Mesenchymal stem cell (in vitro differentiated cells and primary cell): ENCODE data around the gene SLC12A5.

Experiments
- DNase-seq: peaks from one replicate; pipeline ENCODE4 v3.0.0-alpha.2; 2013
- H2AFZ ChIP-seq: one replicate; pipeline ENCODE4 v1.6.1; 2013; ENCODE audit warnings: low read depth, mild to moderate bottlenecking, control low read depth, inconsistent platforms, low read length, moderate library complexity
- H2AK5ac ChIP-seq: 2 replicates; pipeline ENCODE4 v1.6.1; 2013; ENCODE audit warnings: low read length, moderate library complexity, mild to moderate bottlenecking, inconsistent platforms; ENCODE audit not compliant: severe bottlenecking
- H2BK120ac ChIP-seq: one replicate; pipeline ENCODE4 v1.6.1; 2013; ENCODE audit warnings: low read depth, mild to moderate bottlenecking, inconsistent platforms, low read length, moderate library complexity
- H2BK12ac ChIP-seq, 2 experiments: one replicate each; pipeline ENCODE4 v1.6.1; 2013; ENCODE audit warnings: inconsistent platforms in 2 of 2, low read length in 2 of 2, mild to moderate bottlenecking in 2 of 2, moderate library complexity in 2 of 2, control low read depth in 1 of 2
- H2BK15ac ChIP-seq: one replicate; pipeline ENCODE4 v1.6.1; 2013; ENCODE audit warnings: mild to moderate bottlenecking, low read depth, inconsistent platforms; ENCODE audit not compliant: poor library complexity, severe bottlenecking
- H2BK5ac ChIP-seq: 2 replicates; pipeline ENCODE4 v1.6.1; 2013; ENCODE audit warnings: low read depth, mild to moderate bottlenecking, low read length, control low read depth, inconsistent platforms; ENCODE audit not compliant: poor library complexity, severe bottlenecking
- H3K14ac ChIP-seq, 2 experiments: one replicate each; pipeline ENCODE4 v1.6.1; 2013; ENCODE audit warnings: inconsistent platforms in 2 of 2, low read length in 2 of 2, control low read depth in 1 of 2, mild to moderate bottlenecking in 1 of 2, moderate library complexity in 1 of 2
- H3K18ac ChIP-seq, 2 experiments: one replicate each; pipeline ENCODE4 v1.6.1; 2013; ENCODE audit warnings: inconsistent platforms in 2 of 2, low read length in 2 of 2, control low read depth in 1 of 2, low read depth in 1 of 2, mild to moderate bottlenecking in 1 of 2
- H3K23ac ChIP-seq, 2 experiments: one replicate each; pipeline ENCODE4 v1.6.1; 2013; ENCODE audit warnings: inconsistent platforms in 2 of 2, low read length in 2 of 2, mild to moderate bottlenecking in 2 of 2, moderate library complexity in 2 of 2, control low read depth in 1 of 2
- H3K27ac ChIP-seq: 2 replicates; pipeline ENCODE4 v1.5.1; 2013; ENCODE audit warnings: mild to moderate bottlenecking, moderate library complexity, low read length, control low read depth, inconsistent platforms; ENCODE audit not compliant: poor library complexity, severe bottlenecking
- H3K27me3 ChIP-seq, 2 experiments: 2 replicates each; pipeline versions ENCODE4 v1.6.1 to v1.7.0; 2013; ENCODE audit warnings: low read length in 2 of 2, mild to moderate bottlenecking in 2 of 2, moderate library complexity in 2 of 2, control low read depth in 1 of 2, inconsistent platforms in 1 of 2; ENCODE audit not compliant: control insufficient read depth in 1 of 2, insufficient read depth in 1 of 2
- H3K36me3 ChIP-seq, 2 experiments: 2 replicates each; pipeline versions ENCODE4 v1.6.1 to v1.7.0; 2013; ENCODE audit warnings: low read length in 2 of 2, control low read depth in 1 of 2, inconsistent platforms in 1 of 2, low read depth in 1 of 2, mild to moderate bottlenecking in 1 of 2; ENCODE audit not compliant: insufficient read depth in 2 of 2, control insufficient read depth in 1 of 2
- H3K4ac ChIP-seq, 2 experiments: one replicate each; pipeline ENCODE4 v1.6.1; 2013; ENCODE audit warnings: inconsistent platforms in 2 of 2, low read length in 2 of 2, mild to moderate bottlenecking in 2 of 2, moderate library complexity in 2 of 2, control low read depth in 1 of 2, low read depth in 1 of 2
- H3K4me1 ChIP-seq: 2 replicates; pipeline ENCODE4 v1.6.1; 2013; ENCODE audit warnings: low read depth, low read length, control low read depth; ENCODE audit not compliant: control insufficient read depth, insufficient read depth
- H3K4me2 ChIP-seq: 2 replicates; pipeline ENCODE4 v1.6.1; 2013; ENCODE audit warnings: low read length, mild to moderate bottlenecking, inconsistent platforms; ENCODE audit not compliant: poor library complexity, severe bottlenecking
- H3K4me3 ChIP-seq, 2 experiments: 2 replicates each; pipeline versions ENCODE4 v1.5.1 to v1.7.0; 2013; ENCODE audit warnings: low read length in 2 of 2, mild to moderate bottlenecking in 2 of 2, control low read depth in 1 of 2, low read depth in 1 of 2; ENCODE audit not compliant: insufficient read depth in 1 of 2
- H3K79me1 ChIP-seq: replicated peaks from 2 replicates; pipeline ENCODE4 v1.6.1; 2013; ENCODE audit warnings: mild to moderate bottlenecking, control low read depth, low read length, inconsistent platforms; ENCODE audit not compliant: poor library complexity, severe bottlenecking
- H3K9ac ChIP-seq: 2 replicates; pipeline ENCODE4 v1.7.0; 2013; ENCODE audit warnings: mild to moderate bottlenecking, low read length, moderate library complexity
- H3K9me3 ChIP-seq: 2 replicates; pipeline ENCODE4 v1.7.0; 2013; ENCODE audit warnings: mild to moderate bottlenecking, low read length; ENCODE audit not compliant: control insufficient read depth
- H4K8ac ChIP-seq: one replicate; pipeline ENCODE4 v1.6.1; 2013; ENCODE audit warnings: inconsistent platforms, mild to moderate bottlenecking, low read length, moderate library complexity
- H4K91ac ChIP-seq: one replicate; pipeline ENCODE4 v1.6.1; 2013; ENCODE audit warnings: mild to moderate bottlenecking, low read length, inconsistent platforms
- WGBS: methylation state at CpG from one replicate; pipeline ENCODE4 v1.1.7; 2013; ENCODE audit warnings: mixed read lengths; 5-methylcytosine and 5-hydroxymethylcytosine counted together

The SLC12A5 gene

DNA sequence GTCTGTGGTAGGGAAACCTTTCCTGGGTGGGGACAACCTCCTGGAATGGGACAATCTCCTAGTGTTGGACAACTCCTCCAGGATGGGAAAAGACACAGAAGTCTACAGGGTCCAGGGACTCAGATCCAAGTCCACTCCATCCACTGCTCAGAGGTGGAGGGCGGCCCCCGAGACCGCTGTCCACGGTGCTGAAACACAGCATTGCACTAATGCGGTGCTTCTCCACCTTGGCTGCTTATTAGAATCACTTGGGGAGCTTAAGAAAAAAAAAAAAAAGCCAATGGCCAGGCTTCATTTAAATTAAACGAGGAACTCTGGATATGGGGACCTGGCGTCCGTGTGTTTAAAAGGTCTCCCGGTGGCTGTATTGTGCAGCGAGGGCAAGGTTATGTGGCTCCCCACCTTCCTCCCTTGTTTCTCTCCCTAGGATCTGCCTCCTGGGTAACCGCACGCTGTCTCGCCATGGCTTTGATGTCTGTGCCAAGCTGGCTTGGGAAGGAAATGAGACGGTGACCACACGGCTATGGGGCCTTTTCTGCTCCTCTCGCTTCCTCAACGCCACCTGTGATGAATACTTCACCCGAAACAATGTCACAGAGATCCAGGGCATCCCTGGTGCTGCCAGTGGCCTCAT, 12.0 kb downstream of the SLC12A5 start:
- no peak overlapping the region for H4K91ac ChIP-seq
- H3K4me3 ChIP-seq, result no peak overlapping the region
- no peak overlapping the region for H2BK120ac ChIP-seq
- H3K9me3 ChIP-seq, result no peaks in the 10 kb centered on the region
- H3K36me3 ChIP-seq, result no peaks in the 10 kb centered on the region
- no peak overlapping the region for H2BK5ac ChIP-seq
- H3K4ac ChIP-seq, result no peak overlapping the region
- H3K23ac ChIP-seq, result no peak overlapping the region
- H2BK15ac ChIP-seq, result no peak overlapping the region
- H2BK12ac ChIP-seq, result no peak overlapping the region
- no peak overlapping the region for H3K18ac ChIP-seq
- no peak overlapping the region for H3K27ac ChIP-seq
- H3K27me3 ChIP-seq, result peaks cover 26 to 67% of the 10 kb centered on the region in 2 experiments
- no peak overlapping the region for H3K14ac ChIP-seq
- H4K8ac ChIP-seq, result no peak overlapping the region
- H3K79me1 ChIP-seq, result no peaks in the 10 kb centered on the region
- H2AK5ac ChIP-seq, result no peak overlapping the region
- no peak overlapping the region for H2AFZ ChIP-seq
- WGBS, result 38% methylated on average over 18 of the region's 18 CpGs
- no peaks in the 10 kb centered on the region for H3K4me1 ChIP-seq
- H3K9ac ChIP-seq, result no peak overlapping the region
- peak; percentile 45 for DNase-seq
- no peak overlapping the region for H3K4me2 ChIP-seq

DNA sequence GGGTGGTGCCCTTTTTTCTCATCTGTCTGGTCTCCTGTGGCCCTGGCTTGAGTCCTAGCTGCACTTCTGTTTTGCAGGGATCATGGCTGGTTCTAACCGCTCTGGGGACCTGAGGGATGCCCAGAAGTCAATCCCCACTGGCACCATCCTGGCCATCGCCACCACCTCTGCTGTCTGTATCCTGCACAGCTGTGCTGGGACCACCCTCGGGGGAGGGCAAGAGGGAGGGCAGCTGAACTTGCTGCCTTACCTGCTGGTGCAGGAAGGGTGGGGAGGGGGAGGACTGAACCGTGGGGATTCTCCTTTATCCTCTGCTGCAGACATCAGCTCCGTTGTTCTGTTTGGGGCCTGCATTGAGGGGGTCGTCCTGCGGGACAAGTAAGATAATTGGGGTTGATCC, 14.5 kb downstream of the SLC12A5 start:
- Histone ChIP-seq H3K36me3 (no peaks in the 10 kb centered on the region), H2AFZ (no peak overlapping the region), H3K23ac (no peak overlapping the region), H3K4ac (no peak overlapping the region), H3K9me3 (no peaks in the 10 kb centered on the region), H2AK5ac (no peak overlapping the region), H2BK15ac (no peak overlapping the region), H3K27me3 (peaks cover 28 to 79% of the 10 kb centered on the region in 2 experiments), H2BK120ac (no peak overlapping the region), H3K4me2 (no peak overlapping the region), H4K91ac (no peak overlapping the region), H3K4me1 (no peaks in the 10 kb centered on the region), H2BK12ac (no peak overlapping the region), H2BK5ac (no peak overlapping the region), H3K4me3 (no peak overlapping the region), H3K79me1 (no peaks in the 10 kb centered on the region), H3K27ac (no peak overlapping the region), H4K8ac (no peak overlapping the region), H3K14ac (no peak overlapping the region), H3K9ac (no peak overlapping the region), H3K18ac (no peak overlapping the region)
- 51% methylated on average over 7 of the region's 7 CpGs for WGBS
- no peak for DNase-seq

DNA sequence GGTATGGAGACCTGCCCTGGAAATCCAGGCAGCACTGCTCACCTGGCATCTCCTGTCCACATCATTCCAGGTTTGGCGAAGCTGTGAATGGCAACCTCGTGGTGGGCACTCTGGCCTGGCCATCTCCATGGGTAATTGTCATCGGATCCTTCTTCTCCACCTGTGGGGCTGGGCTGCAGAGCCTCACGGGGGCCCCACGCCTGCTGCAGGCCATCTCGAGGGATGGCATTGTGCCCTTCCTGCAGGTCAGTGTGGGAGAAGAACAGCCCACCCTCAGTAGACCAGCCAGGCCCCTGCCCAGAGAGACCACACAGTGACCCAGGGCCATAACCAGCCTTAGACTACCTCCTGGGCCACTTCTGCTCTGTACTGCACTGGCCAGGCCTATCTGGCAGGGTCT, 15.9 kb downstream of the SLC12A5 start:
- H3K79me1 ChIP-seq, result no peaks in the 10 kb centered on the region
- no peak overlapping the region for H2BK12ac ChIP-seq
- H3K18ac ChIP-seq, result no peak overlapping the region
- no peaks in the 10 kb centered on the region for H3K36me3 ChIP-seq
- no peak overlapping the region for H2BK5ac ChIP-seq
- H2BK15ac ChIP-seq, result no peak overlapping the region
- H3K4me1 ChIP-seq, result no peaks in the 10 kb centered on the region
- H3K9ac ChIP-seq, result no peak overlapping the region
- H3K4me2 ChIP-seq, result no peak overlapping the region
- H3K9me3 ChIP-seq, result no peaks in the 10 kb centered on the region
- H3K23ac ChIP-seq, result no peak overlapping the region
- H3K4me3 ChIP-seq, result no peak overlapping the region
- no peak overlapping the region for H4K8ac ChIP-seq
- H3K27me3 ChIP-seq, result peaks cover 33 to 90% of the 10 kb centered on the region in 2 experiments
- H3K14ac ChIP-seq, result no peak overlapping the region
- H3K27ac ChIP-seq, result no peak overlapping the region
- H2AFZ ChIP-seq, result no peak overlapping the region
- no peak for DNase-seq
- no peak overlapping the region for H3K4ac ChIP-seq
- no peak overlapping the region for H2AK5ac ChIP-seq
- 70% methylated on average over 6 of the region's 6 CpGs for WGBS
- no peak overlapping the region for H4K91ac ChIP-seq
- no peak overlapping the region for H2BK120ac ChIP-seq

DNA sequence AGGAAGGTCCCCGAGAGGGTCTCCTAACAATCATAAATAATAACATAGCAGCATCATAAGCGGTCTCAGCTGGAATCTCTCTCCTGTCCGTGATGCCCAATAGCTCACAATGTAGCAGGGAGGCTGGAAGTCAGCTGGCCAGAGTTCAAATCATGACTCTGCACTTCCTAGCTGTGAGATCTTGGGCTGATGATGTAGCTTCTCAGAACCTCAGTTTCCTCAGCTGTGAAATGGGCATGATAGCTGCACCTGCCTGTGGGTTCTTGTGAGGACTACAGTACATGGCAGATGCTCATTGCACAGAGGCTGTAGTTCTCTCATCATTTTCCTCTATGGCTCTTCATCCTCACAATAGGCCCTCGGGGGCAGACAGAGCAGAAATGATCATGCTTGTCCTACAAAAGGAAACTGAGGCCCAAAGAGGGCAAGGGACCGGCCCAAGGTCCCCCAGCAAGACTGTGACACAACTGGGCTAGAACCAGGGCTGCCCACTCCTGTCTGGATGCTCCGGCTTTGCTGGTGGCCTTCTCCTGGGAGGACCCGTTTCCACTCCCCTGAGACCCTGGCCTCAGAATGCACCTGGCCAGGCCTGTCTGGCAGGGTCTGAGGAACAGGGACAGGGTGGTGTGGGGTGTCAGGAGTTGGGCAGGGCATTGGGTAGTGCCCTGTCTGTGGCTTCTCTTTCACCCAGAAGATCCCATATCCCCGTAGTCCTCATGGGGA, 17.7 kb downstream of the SLC12A5 start:
- Histone ChIP-seq H2BK15ac (no peak overlapping the region), H2AK5ac (no peak overlapping the region), H3K4ac (no peak overlapping the region), H3K27me3 (peaks cover 30 to 90% of the 10 kb centered on the region in 2 experiments), H3K9ac (no peak overlapping the region), H3K14ac (no peak overlapping the region), H4K91ac (no peak overlapping the region), H3K36me3 (no peaks in the 10 kb centered on the region), H3K9me3 (no peaks in the 10 kb centered on the region), H3K79me1 (no peaks in the 10 kb centered on the region), H3K4me2 (no peak overlapping the region), H4K8ac (no peak overlapping the region), H2BK12ac (no peak overlapping the region), H3K4me1 (no peaks in the 10 kb centered on the region), H3K4me3 (no peak overlapping the region), H3K23ac (no peak overlapping the region), H3K18ac (no peak overlapping the region), H2BK120ac (no peak overlapping the region), H2BK5ac (no peak overlapping the region), H2AFZ (no peak overlapping the region), H3K27ac (no peak overlapping the region)
- DNase-seq, result no peak
- 77% methylated on average over 8 of the region's 8 CpGs for WGBS
